SK-N-MC (cell line): ENCODE data around the gene PIK3R4.

Experiments
- EZH2 ChIP-seq: fragments of 200-600 bp; sonication (generic); IDR thresholded peaks from one replicate; pipeline ENCODE4 v1.6.1; 2017; ENCODE audit warnings: antibody characterized with exemption
- POLR2AphosphoS5 ChIP-seq: IDR thresholded peaks from 2 replicates; pipeline ENCODE4 v1.6.1; 2012; ENCODE audit warnings: mild to moderate bottlenecking, low read depth, low read length, borderline replicate concordance

GRCh38 chr3:130635978-130636377 is 110.7 kb downstream of the PIK3R4 start:
- TF ChIP-seq POLR2AphosphoS5 (no peak), EZH2 (no peak)
